IMR-90 (cell line): ENCODE data around the gene FOXN4.

ENCODE experiments used
- CEBPB ChIP-seq: IDR thresholded peaks from 2 replicates; pipeline ENCODE4 v1.6.1; 2012; ENCODE audit warnings: low read depth, low read length, improper control_type of control experiment
- MAFK ChIP-seq: IDR thresholded peaks from 2 replicates; pipeline ENCODE4 v1.6.1; 2012; ENCODE audit warnings: low read depth, low read length, improper control_type of control experiment
- RAD21 ChIP-seq: IDR thresholded peaks from 2 replicates; pipeline ENCODE4 v1.6.1; 2012; ENCODE audit warnings: low read length, improper control_type of control experiment
- SMC3 ChIP-seq: fragments of 150-350 bp; IDR thresholded peaks from 2 replicates; pipeline ENCODE4 v1.6.1; 2016; ENCODE audit warnings: low read depth, mild to moderate bottlenecking, antibody characterized with exemption, low read length, moderate library complexity
- USF2 ChIP-seq: fragments of 150-350 bp; IDR thresholded peaks from 2 replicates; pipeline ENCODE4 v1.6.1; 2017; ENCODE audit warnings: mild to moderate bottlenecking, antibody characterized with exemption, low read length, low read depth
- TF ChIP-seq, protein P1 (sequence below): conservative IDR thresholded peaks from 2 replicates; pipeline ENCODE4 v1.5.1; 2012; ENCODE audit warnings: mild to moderate bottlenecking, low read depth, low read length, improper control_type of control experiment

- no peak for TF ChIP-seq SMC3
- TF ChIP-seq, protein P1, sequence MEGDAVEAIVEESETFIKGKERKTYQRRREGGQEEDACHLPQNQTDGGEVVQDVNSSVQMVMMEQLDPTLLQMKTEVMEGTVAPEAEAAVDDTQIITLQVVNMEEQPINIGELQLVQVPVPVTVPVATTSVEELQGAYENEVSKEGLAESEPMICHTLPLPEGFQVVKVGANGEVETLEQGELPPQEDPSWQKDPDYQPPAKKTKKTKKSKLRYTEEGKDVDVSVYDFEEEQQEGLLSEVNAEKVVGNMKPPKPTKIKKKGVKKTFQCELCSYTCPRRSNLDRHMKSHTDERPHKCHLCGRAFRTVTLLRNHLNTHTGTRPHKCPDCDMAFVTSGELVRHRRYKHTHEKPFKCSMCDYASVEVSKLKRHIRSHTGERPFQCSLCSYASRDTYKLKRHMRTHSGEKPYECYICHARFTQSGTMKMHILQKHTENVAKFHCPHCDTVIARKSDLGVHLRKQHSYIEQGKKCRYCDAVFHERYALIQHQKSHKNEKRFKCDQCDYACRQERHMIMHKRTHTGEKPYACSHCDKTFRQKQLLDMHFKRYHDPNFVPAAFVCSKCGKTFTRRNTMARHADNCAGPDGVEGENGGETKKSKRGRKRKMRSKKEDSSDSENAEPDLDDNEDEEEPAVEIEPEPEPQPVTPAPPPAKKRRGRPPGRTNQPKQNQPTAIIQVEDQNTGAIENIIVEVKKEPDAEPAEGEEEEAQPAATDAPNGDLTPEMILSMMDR = no peak
- TF ChIP-seq USF2 = no peak
- TF ChIP-seq RAD21 = no peak
- no peak for TF ChIP-seq MAFK
- TF ChIP-seq CEBPB = no peak
Observed at GRCh38 chr12:109289004-109289403, 20.1 kb downstream of the FOXN4 start.
